GM13977 (cell line): ENCODE data around the gene PTK6.

Experiments used
- DNase-seq: peaks from one replicate; pipeline ENCODE4 v3.0.0; 2012; ENCODE audit warnings: low spot score
- in situ Hi-C: fragments of 300-500 bp; cut with MboI; formaldehyde crosslinking; loops from one replicate; pipeline ENCODE4 v1.12.0; 2022; ENCODE audit warnings: low sequenced_read_pairs, low pct_unique_long_range_greater_than_20kb, mixed read lengths, inconsistent platforms; ENCODE audit not compliant: unreplicated experiment
- TF ChIP-seq, protein P1 (sequence below): IDR thresholded peaks from 2 replicates; pipeline ENCODE4 v1.5.1; 2012; ENCODE audit warnings: mild to moderate bottlenecking, control low read depth; ENCODE audit not compliant: insufficient read depth; ENCODE audit errors: extremely low read depth, missing control alignments

The PTK6 gene

DNA sequence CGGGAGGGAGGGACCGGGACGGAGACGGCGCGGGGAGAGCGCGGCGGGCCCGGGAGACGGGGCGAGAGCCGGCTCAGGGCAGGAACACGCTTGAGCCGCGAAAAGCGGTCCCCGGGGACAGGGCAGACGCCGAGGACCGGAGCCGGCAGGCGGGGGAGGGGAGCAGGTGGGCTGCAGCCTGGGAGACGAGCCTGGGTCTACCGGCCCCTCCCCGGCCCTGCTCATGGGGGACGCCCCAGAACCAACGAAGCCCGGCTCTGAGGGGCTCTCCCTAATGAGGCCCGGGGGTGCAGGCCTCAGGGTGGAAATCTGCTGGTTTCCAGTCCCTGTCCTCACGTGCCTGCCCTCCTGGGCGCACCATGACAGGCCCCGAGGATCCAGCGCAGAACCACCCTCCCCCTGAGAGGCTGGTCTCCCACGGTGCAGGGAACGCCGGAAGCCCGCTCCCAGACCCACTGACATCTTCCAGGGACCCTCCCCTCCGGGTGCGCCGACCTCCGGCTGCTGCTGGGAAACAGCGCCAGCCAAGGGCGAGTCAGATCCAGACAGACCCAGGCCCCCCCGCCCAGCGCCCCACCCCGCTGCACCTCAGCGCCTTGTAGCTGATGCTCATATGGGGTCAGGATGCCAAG lies 37.7 kb downstream of the PTK6 start:
- DNase-seq = no peak
- in situ Hi-C loops = no loop called here
- TF ChIP-seq, protein P1, sequence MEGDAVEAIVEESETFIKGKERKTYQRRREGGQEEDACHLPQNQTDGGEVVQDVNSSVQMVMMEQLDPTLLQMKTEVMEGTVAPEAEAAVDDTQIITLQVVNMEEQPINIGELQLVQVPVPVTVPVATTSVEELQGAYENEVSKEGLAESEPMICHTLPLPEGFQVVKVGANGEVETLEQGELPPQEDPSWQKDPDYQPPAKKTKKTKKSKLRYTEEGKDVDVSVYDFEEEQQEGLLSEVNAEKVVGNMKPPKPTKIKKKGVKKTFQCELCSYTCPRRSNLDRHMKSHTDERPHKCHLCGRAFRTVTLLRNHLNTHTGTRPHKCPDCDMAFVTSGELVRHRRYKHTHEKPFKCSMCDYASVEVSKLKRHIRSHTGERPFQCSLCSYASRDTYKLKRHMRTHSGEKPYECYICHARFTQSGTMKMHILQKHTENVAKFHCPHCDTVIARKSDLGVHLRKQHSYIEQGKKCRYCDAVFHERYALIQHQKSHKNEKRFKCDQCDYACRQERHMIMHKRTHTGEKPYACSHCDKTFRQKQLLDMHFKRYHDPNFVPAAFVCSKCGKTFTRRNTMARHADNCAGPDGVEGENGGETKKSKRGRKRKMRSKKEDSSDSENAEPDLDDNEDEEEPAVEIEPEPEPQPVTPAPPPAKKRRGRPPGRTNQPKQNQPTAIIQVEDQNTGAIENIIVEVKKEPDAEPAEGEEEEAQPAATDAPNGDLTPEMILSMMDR = no peak

DNA sequence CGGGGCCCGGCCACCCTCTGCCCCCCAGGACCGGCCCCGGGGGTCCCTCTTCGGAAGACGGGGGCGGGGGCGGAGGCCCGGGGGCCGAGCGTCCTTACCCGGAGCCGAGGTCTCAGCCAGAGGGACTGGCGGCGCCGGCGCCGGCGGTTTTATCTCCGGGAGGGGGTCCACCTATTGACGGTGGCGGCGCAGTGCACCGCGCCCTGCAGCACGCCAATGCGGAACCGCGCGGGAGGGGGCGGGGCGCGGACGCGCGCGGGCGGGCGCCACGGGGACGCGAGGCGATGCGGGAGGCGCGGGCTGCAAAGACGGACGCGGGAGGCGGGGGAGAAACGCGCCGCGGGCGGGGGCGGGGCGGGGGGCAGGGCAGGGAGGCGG lies 38.2 kb downstream of the PTK6 start, which contains the start of gene EEF1A2:
EEF1A2 (minus strand) TSS at position 124 of the 378 bp plus-strand sequence. CDS start 1,320 bp downstream, outside the sequence.
- peak; percentile 79 for DNase-seq
- TF ChIP-seq, protein P1 = peak; percentile 23
- in situ Hi-C loops = no loop called here

DNA sequence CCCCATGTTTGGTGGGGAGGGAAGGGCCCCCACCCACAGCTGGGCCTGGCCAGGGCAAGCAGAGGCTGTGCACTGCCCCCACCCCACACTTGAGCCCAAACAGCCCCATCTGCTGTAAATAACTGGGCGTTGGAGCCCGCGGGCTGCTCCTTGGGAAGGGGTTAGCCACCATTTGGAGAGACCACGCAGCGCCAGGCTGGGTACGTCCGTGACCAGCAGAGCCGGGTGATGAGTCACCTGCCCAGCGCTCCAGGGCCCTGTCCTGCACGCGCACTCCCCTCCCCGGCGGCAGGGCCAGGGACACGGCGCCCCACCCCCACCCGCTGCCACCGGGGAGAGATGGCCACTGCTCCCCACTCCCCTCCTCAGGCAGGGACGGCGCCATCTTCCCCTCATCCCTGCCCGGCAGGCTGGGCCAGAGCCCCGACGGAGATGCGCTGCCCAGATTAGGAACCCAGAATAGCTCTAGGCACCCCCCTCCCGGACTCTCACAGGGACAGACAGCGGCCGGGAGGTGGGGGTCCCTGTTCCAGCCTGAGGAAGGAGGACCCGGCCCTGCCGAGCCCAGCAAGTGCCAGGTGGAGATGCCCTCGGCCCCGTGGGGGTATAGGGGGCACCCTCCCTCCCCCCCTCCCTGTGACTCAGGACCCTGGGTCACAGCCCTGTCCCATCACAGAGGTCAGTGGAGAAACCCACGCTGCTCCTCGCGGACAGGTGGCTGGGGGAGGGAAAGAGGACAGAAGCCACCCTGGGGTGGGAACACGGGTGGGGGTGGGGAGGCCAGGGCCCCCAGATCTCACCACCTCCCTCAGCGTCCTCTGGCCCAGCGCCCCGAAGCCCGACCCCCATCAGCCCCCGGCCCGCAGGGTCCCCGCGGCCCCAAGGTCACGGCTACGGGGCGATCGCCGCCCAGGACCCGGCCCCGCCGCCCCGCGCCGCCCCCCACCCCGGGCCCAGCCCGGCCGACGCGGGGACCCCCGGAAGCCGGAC lies 38.9 kb downstream of the PTK6 start:
- in situ Hi-C loops = no loop called here
- TF ChIP-seq, protein P1 = no peak
- DNase-seq = no peak

DNA sequence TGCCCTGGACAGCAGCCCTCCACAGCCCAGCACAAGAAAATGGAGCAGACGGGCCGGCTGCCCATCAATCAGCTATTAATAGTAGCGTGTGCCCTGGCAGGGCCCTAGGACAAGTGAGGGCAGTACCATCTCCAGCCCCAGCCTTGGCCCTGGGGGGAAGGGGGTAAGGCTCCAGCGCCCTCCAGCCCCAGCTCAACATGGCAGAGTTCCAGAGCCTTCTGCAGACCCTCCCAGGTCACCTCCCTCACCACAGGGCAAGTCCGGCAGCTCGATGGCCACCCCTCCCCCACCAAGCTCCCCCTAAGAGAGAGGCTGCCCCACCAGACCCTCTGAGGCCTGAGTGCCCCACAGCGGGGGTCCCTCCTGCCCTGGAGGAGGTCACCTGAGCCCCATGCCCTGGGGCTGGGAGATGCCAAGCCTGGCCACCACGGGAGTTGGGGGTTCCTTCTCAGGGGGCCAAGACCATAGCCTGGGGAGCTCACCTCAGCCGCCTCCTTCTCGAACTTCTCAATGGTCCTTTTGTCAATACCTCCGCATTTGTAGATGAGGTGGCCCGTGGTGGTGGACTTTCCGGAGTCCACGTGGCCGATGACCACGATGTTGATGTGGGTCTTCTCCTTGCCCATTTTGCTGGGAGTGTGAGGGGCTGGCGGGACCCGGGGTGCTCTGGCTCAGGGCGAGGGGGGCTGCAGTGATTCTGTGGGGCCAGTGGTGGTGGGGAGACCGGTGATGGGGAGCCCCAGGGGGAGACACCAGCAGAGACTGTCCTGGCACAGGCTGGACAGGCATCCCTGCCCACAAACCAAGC lies 39.8 kb downstream of the PTK6 start:
- TF ChIP-seq, protein P1 = no peak
- in situ Hi-C loops = no loop called here
- DNase-seq = no peak

DNA sequence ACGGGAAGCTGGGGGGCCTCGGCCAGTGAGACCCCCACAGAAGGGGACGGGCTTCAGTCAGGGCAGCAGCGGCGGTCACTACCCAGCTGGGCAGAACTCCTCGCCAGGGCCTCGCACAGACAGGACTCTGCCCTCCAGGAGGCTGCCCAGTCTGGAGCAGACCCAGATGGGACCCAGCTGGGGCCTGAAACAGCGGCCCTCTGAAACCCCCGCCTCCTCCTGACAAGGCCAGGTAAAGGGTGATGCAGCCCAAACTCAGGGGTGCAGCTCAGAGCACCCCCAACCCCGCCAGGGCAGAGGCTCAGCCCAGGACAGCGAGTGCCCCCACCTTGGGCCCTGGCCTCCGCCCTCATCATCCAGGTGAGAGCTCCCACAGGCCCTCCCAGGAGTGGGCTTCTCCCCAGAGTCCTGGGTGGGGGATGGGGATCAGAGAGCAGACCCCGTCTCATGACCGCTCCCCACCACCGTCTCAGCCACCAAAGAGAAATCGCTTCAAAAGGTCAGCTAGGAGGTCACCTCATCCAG lies 40.5 kb downstream of the PTK6 start:
- in situ Hi-C loops = no loop called here
- TF ChIP-seq, protein P1 = no peak
- DNase-seq = no peak
